ENCODE results near the gene ADCY3. TPM values are rescaled to one million over a fixed set of nuclear protein-coding genes. Genes with fewer than 3 reads are reported as not detected.

ADCY3 gene
- total and polyA plus RNA-seq, 9 of the 15 experiments (the other 6 are each of a cell fraction or from before 2014, with no cell fraction given): 1.5 to 54.8 (median 26.3) TPM

- no peaks in the 10 kb centered on the region for H4K20me1 ChIP-seq (replicated peaks; ENCODE audit: control insufficient read depth, insufficient read depth, low read length)
- no peak for TF ChIP-seq SNRNP70 (optimal IDR thresholded peaks at IDR 0.05; ENCODE audit: low read depth, low read length)
- TF ChIP-seq ZFP36 (IDR thresholded peaks at IDR 0.05; ENCODE audit: low read depth, low read length, partially characterized antibody): no peak
- no peak for TF ChIP-seq MAFG (tag; conservative IDR thresholded peaks at IDR 0.05)
- no peak for TF ChIP-seq ZNF395 (CRISPR knock-in tag; IDR thresholded peaks at IDR 0.05)
- TF ChIP-seq DLX4 (CRISPR knock-in tag; IDR thresholded peaks at IDR 0.05): no peak
- TF ChIP-seq NR3C1 (CRISPR knock-in tag; IDR thresholded peaks at IDR 0.05): no peak
- TF ChIP-seq ATF3 (IDR thresholded peaks at IDR 0.05): no peak
- no peak for TF ChIP-seq ATF3 (CRISPR knock-in tag; conservative IDR thresholded peaks at IDR 0.05)
- TF ChIP-seq JUND (IDR thresholded peaks at IDR 0.05; ENCODE audit: borderline replicate concordance, low read depth, low read length): no peak
- no peak for TF ChIP-seq JUND (tag; IDR thresholded peaks at IDR 0.05; ENCODE audit: borderline replicate concordance, low read depth, low read length)
- TF ChIP-seq ARID1B (IDR thresholded peaks at IDR 0.05): no peak
- TF ChIP-seq NRF1 (conservative IDR thresholded peaks at IDR 0.05 in 1 of 2, IDR thresholded peaks at IDR 0.05 in 1 of 2): no peak
- no peak for TF ChIP-seq ZNF717 (CRISPR knock-in tag; IDR thresholded peaks at IDR 0.05)
- TF ChIP-seq TBL1XR1 (IDR thresholded peaks at IDR 0.05; ENCODE audit: low read length in 2 of 2): no peak
- TF ChIP-seq ZNF766 (CRISPR knock-in tag; conservative IDR thresholded peaks at IDR 0.05): no peak
- H3K4me1 ChIP-seq (replicated peaks in 1 of 2; ENCODE audit: control insufficient read depth in 2 of 2, insufficient read depth in 2 of 2, low read length in 2 of 2): peaks cover 0 to 5% of the 10 kb centered on the region in 2 experiments; a peak in 2 of 5 replicates
- no peaks in the 10 kb centered on the region for H3K9me1 ChIP-seq (ENCODE audit: control insufficient read depth, insufficient read depth, low read length)
- H3K36me3 ChIP-seq (ENCODE audit: control insufficient read depth, insufficient read depth, low read length): peaks cover 53% of the 10 kb centered on the region; the same call in 2 of the 3 replicates
- no peak overlapping the region for H3K27ac ChIP-seq (ENCODE audit: extremely low read depth, low read depth, low read length)
- ATAC-seq (no peak), FAIRE-seq (no peak), DNase-seq (ENCODE audit: extremely low read depth in 1 of 4, low spot score in 3 of 4) (no peak)
- no peaks in the 10 kb centered on the region for H3K27me3 ChIP-seq (ENCODE audit: control insufficient read depth in 2 of 2, insufficient read depth in 2 of 2, low read length in 2 of 2)
- H3K4me2 ChIP-seq (ENCODE audit: insufficient read depth, low read length): no peak overlapping the region
- POLR2A ChIA-PET: no interaction called here
- WGBS (ENCODE audit: insufficient coverage, low coverage, missing lambda C conversion rate): 66% methylated on average over 9 of the region's 9 CpGs
- BruUV-seq (replicated peaks): no TSS peak
- in situ Hi-C loops (cut with MboI): no loop called here
- intact Hi-C loops (cut with micrococcal nuclease): no loop called here
- CTCF ChIA-PET (ENCODE audit: low intra/inter-chr PET ratio): no interaction called here
- H2AFZ ChIP-seq (ENCODE audit: low read depth, low read length): no peak overlapping the region
- H3K9me3 ChIP-seq (replicated peaks; ENCODE audit: control insufficient read depth, insufficient read depth, low read depth, low read length): no peaks in the 10 kb centered on the region
- H3K4me3 ChIP-seq: no peak overlapping the region
- no peaks in the 10 kb centered on the region for H3K79me2 ChIP-seq (ENCODE audit: control insufficient read depth, insufficient read depth, low read length)
- H3K9ac ChIP-seq (ENCODE audit: insufficient read depth in 1 of 2, low read depth in 2 of 2, low read length in 2 of 2): no peak overlapping the region
These were observed 87.5 kb downstream of the ADCY3 start for GRCh38 chr2:24832521-24832920.
